GM19023 (cell line): Measurements from ENCODE around the gene DOCK3.
"Not testable (repeated sequence)": the region's sequence is repeated elsewhere in the genome, so short reads cannot be mapped to it uniquely, and the experiment has no call there.

Experiments
- ATAC-seq: cut with Tn5 transposase; IDR thresholded peaks from one replicate; pipeline ENCODE4 v1.9.1; 2021; ENCODE audit warnings: mild to moderate bottlenecking, moderate library complexity; ENCODE audit not compliant: unreplicated experiment

The DOCK3 gene

GRCh38 chr3:51379746-51380455 lies 705.2 kb downstream of the DOCK3 start:
- ATAC-seq = no peak

GRCh38 chr3:51380601-51381332 lies 706.0 kb downstream of the DOCK3 start:
- no peak for ATAC-seq

GRCh38 chr3:51381333-51381705 lies 706.6 kb downstream of the DOCK3 start:
- no peak for ATAC-seq

GRCh38 chr3:51382076-51382745 lies 707.5 kb downstream of the DOCK3 start:
- ATAC-seq = no peak

- ATAC-seq = no peak
Observed at GRCh38 chr3:51382947-51383578, 708.3 kb downstream of the DOCK3 start.

GRCh38 chr3:51384055-51384725 lies 709.5 kb downstream of the DOCK3 start:
- ATAC-seq = peak; percentile 25

- ATAC-seq = peak; percentile 97
Observed at GRCh38 chr3:51384726-51385473, 710.2 kb downstream of the DOCK3 start, which contains the start of gene MANF. MANF (plus strand) TSS chr3:51385291; CDS start chr3:51385343, 52 bp downstream.

- no peak for ATAC-seq
Observed at GRCh38 chr3:51385621-51386091, 710.9 kb downstream of the DOCK3 start.

- no peak for ATAC-seq
Observed at GRCh38 chr3:51386159-51386851, 711.6 kb downstream of the DOCK3 start.

- ATAC-seq = no peak
Observed at GRCh38 chr3:51386852-51387229, 712.1 kb downstream of the DOCK3 start.

GRCh38 chr3:51387281-51387680 lies 712.6 kb downstream of the DOCK3 start:
- not testable (repeated sequence) for ATAC-seq

- ATAC-seq = no peak
Observed at GRCh38 chr3:51388286-51389029, 713.7 kb downstream of the DOCK3 start.

GRCh38 chr3:51389423-51390183 lies 714.9 kb downstream of the DOCK3 start:
- ATAC-seq = no peak

- no peak for ATAC-seq
Observed at GRCh38 chr3:51390246-51391074, 715.7 kb downstream of the DOCK3 start.

- ATAC-seq = peak; percentile 94
Observed at GRCh38 chr3:51391075-51391565, 716.4 kb downstream of the DOCK3 start, which contains the start of gene RBM15B. RBM15B (plus strand) TSS chr3:51391285; CDS start chr3:51391400, 115 bp downstream.

- peak; percentile 8 for ATAC-seq
Observed at GRCh38 chr3:51391566-51392354, 717.0 kb downstream of the DOCK3 start.
